Stimulated activated CD8-positive, alpha-beta memory T cell treated with anti-CD3 and anti-CD28 coated beads, Interleukin-4, amount 100 ng/mL, for 4 hours (primary cell): ENCODE results near the gene SLC11A2.
"Not testable (repeated sequence)": the region's sequence is repeated elsewhere in the genome, so short reads cannot be mapped to it uniquely, and the experiment has no call there.

Experiments
- DNase-seq, 2 donors: peaks; one replicate each; pipeline ENCODE4 v3.0.0-alpha.2; 2020; ENCODE audit warnings: low read depth in 2 of 2, low spot score in 1 of 2

SLC11A2 gene

GRCh38 chr12:50949801-50950302 lies 76.3 kb downstream of the SLC11A2 start:
- DNase-seq = no peak

DNA sequence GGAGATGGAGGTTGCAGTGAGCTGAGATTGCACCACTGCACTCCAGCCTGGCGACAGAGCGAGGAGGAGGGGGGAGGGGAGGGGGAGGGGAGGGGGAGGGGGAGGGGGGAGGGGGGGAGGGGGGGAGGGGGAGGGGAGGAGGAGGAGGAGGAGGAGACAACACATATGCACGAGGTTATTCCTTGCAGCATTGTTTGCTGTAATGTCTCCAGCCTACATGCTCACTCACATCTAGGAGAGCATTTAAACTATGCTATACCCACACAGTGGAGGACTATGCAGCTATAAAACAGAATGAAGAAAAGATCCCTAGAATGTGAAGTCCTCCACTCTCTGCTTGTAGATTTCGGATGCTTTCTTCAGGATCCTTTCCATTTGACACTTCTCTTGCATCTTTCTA lies 77.4 kb downstream of the SLC11A2 start:
- DNase-seq = no peak

DNA sequence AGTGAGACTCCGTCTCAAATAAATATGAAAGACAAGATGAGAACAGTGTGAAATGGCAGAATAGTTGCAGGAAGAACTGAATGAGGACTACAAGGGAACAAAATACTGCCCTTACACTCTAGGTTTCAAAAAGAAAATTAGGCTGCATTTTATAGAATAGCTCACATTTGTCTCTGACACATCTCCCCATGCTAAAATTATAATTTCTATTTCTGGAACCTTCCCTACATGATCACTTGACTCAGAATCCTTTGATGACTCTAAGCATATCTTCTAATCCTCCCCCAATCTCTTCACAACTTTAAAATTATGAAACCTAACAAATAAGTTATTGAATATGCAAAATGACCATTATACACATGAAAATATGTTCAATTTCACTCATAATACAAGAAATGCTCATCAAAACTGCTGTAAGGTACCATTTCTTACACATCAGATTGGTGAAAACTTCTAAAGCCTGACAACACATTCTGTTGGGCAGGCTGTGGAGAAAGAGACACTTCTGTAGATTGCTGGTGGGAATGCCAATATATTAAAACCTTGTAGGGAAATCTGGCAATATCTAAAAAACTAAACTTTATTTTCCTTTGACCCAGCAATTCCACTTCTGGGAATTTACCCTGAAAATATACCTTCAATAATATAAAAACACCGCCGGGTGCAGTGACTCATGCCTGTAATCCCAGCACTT lies 78.1 kb downstream of the SLC11A2 start:
- no peak for DNase-seq

DNA sequence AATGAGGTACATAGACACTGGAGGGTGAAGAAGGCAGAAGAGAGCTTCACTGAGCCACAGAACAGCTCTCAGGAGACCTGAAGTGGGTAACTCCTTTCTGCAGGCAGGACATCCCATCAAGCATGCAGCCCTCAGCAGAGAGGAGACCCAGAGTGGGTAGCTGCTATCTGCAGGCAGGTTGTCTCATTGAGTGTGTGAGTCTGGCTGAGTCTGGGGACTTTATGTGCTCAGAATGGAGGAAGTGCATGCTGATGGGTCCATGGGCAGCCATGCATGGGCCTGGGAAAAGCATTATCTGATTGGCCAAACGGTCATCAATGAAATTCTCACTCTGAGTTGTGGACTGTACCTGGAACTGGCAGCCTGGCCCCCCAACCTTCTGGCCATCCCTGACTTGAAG lies 88.5 kb downstream of the SLC11A2 start:
- no peak for DNase-seq

DNA sequence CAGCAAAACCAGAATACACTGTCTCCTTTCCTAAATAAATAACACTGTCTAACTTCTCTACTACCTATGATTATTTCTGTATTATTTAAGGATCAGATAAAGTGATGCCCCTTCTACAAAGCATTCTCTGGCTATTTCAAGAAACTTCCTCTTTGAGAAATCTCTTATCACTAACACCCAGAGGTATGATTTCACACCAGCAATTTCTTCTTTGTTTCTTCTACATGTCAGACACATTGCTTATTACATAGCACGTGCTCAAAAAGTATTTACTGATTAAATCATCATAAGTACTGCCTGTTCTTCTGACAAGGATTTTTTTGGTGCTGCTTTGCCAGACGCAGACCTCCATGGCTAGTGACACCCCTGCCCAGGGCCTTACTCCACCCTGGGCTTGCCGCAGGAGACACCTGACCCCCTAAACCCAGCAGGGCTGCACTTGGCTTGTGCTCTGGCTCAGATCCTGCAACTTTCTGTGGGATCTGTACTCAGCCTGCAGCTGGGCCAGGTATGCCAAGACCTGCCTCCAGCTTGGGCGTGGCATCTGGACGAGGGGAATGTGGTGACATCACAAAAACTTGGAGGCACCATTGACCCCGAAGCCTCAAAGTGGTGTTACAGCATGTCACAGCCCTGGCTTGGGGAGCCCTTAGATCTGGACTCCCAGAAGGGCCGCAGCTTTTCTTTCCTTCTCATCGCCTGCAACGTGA lies 89.2 kb downstream of the SLC11A2 start:
- DNase-seq = no peak

GRCh38 chr12:50934981-50935807 lies 91.0 kb downstream of the SLC11A2 start:
- no peak for DNase-seq

- DNase-seq = no peak
These were observed 91.8 kb downstream of the SLC11A2 start for GRCh38 chr12:50934371-50934851.

DNA sequence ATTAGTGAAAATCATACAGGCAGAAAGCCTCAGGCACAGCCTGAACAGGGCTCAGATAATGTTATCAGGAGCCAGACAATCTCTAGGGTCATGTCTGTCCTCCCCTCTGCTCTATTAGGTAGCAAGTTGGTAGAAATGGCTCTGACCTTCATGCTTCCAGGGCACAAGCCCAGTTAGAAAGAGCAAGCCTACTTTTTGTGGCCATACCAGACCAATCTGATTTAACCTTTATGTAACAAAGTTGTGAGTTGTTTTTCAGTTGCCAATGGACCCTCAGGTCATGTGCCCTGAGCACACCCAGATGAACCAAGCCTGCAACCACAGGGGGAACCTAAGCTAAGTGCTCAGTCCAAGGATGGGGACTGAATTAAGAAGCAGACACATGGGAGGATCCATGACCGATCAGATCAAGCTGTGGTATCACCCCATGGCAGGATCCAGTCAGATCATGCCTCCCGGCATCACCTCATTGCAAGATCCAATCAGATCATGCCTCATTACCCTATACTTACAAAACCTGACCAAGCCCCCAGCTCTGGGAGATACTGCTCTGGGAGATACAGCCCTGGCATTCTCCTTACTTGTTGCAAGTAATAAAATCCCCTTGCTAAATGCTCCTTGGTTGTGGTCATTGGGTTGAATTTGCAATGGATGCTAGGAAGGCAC lies 92.6 kb downstream of the SLC11A2 start:
- no peak for DNase-seq

DNA sequence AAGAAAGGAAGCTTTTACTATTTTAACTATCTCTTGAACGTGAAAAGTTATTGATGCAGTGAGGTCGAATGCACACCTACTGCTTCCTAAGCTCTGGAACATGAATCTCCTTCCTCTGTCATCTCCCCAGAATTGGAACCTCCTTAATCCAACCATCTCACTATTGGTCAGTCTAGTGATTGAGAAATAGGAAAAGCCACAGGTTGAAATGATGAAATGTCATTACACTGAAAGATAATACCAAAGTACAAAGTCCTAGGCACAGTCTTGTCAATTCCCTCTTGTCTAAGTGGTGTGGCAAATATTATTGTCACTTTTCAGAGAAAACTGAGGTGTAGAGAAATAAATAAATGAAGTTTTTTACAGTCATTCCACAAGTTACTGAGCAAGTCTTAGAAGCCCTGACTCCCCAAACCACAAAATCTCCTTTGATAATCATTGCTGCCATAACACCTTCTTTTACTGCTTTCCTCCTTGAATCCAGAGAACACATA lies 93.3 kb downstream of the SLC11A2 start:
- no peak for DNase-seq

- DNase-seq = not testable (repeated sequence)
These were observed 95.7 kb downstream of the SLC11A2 start for GRCh38 chr12:50930477-50930876.

DNA sequence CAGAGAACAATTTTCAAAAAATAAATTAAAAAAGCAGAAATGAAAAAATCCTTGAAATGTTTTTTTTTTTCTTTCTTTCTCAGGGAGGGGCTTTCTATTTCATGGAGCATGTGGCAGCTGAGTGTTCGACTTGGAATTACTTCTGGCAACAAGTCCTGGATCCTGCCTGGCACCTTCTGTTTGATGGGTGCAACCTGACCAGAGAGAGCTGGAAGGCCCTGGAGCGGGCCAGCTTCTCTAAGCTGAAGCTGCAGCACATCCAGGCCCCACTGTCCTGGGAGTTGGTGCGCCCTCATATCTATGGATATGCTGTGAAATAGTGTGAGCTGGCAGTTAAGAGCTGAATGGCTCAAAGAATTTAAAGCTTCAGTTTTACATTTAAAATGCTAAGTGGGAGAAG lies 96.4 kb downstream of the SLC11A2 start:
- no peak for DNase-seq
